HEK293 (cell line): ENCODE measurements around the gene LLGL2.

Experiments used
- OVOL3 ChIP-seq: fragments of 450-650 bp; formaldehyde crosslinking; IDR thresholded peaks from 2 replicates; pipeline ENCODE4 v1.5.1; 2016; ENCODE audit warnings: missing biosample characterization, missing genetic modification characterization
- YY1 ChIP-seq: fragments of 450-650 bp; formaldehyde crosslinking; IDR thresholded peaks from 2 replicates; pipeline ENCODE4 v1.5.1; 2018; ENCODE audit warnings: missing biosample characterization, missing genetic modification characterization
- ZNF24 ChIP-seq: fragments of 450-650 bp; formaldehyde crosslinking; IDR thresholded peaks from 2 replicates; pipeline ENCODE4 v1.5.1; 2016; ENCODE audit warnings: missing biosample characterization, missing genetic modification characterization
- TF ChIP-seq, protein P1 (sequence below): fragments of 450-650 bp; formaldehyde crosslinking; IDR thresholded peaks from 2 replicates; pipeline ENCODE4 v1.5.1; 2016; ENCODE audit warnings: missing biosample characterization, missing genetic modification characterization

DNA sequence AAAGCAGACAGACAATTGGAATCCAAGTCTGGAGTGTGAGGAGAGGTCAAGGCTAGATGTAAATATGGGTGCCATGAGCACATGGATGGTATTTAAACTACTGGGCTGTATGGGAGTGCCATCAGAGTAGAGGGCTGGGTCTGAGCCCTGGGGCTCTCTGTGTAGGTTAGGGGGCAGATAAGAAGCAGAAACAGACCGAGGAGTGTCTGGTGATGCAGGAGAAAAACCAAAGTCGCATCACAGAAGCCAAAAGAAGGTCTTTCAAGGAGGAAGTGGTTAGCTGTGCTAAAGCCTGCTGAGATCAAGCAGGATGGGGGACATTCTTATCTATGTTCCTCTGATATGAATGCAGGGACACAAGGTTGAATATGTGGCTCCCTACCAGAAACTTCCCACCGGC is 7.3 kb upstream of the LLGL2 start:
- no peak for TF ChIP-seq OVOL3 (tag by site-specific recombination)
- TF ChIP-seq, protein P1, sequence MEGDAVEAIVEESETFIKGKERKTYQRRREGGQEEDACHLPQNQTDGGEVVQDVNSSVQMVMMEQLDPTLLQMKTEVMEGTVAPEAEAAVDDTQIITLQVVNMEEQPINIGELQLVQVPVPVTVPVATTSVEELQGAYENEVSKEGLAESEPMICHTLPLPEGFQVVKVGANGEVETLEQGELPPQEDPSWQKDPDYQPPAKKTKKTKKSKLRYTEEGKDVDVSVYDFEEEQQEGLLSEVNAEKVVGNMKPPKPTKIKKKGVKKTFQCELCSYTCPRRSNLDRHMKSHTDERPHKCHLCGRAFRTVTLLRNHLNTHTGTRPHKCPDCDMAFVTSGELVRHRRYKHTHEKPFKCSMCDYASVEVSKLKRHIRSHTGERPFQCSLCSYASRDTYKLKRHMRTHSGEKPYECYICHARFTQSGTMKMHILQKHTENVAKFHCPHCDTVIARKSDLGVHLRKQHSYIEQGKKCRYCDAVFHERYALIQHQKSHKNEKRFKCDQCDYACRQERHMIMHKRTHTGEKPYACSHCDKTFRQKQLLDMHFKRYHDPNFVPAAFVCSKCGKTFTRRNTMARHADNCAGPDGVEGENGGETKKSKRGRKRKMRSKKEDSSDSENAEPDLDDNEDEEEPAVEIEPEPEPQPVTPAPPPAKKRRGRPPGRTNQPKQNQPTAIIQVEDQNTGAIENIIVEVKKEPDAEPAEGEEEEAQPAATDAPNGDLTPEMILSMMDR (tag by site-specific recombination), result no peak
- TF ChIP-seq ZNF24, result no peak
- TF ChIP-seq YY1 (tag by site-specific recombination), result no peak
